BE2C (cell line): ENCODE data around the gene SMIM35.

ENCODE experiments used
- DNase-seq: peaks from one replicate; pipeline ENCODE4 v3.0.0-alpha.2; 2020
- H3K27me3 ChIP-seq: fragments of 250-450 bp; sonication (Bioruptor Pico); 2 replicates; pipeline ENCODE4 v1.5.1; 2020; ENCODE audit warnings: mild to moderate bottlenecking
- H3K36me3 ChIP-seq: fragments of 250-450 bp; sonication (Bioruptor Pico); 2 replicates; pipeline ENCODE4 v1.5.1; 2020; ENCODE audit warnings: mild to moderate bottlenecking
- H3K4me1 ChIP-seq: fragments of 250-450 bp; sonication (Bioruptor Pico); 2 replicates; pipeline ENCODE4 v1.5.1; 2020
- H3K4me3 ChIP-seq: 2 replicates; pipeline ENCODE4 v1.5.1; 2011; ENCODE audit warnings: low read depth, low read length
- H3K9me3 ChIP-seq: fragments of 250-450 bp; sonication (Bioruptor Pico); 2 replicates; pipeline ENCODE4 v1.5.1; 2020
- CTCF ChIP-seq: IDR thresholded peaks from 2 replicates; pipeline ENCODE4 v1.5.1; 2012; ENCODE audit warnings: mild to moderate bottlenecking, low read depth, low read length

SMIM35 gene

DNA sequence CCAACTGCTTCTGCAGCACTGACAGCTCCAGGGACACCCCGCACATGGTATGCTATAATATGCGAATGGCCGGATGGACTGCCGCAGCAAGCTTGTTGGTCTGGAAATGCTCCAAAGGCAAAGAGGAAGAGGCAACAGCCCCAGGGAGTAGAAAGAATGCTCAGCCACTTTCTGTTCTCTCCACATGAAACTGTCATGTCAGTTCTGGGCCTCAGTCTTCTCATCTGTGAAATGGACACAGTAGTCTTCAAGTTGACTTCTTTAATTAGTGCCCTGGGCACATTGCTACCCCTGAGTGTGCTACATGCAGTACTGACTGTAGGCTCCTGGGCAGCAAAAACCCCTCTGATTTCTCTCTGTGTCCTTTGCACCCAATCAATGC is 80.6 kb downstream of the SMIM35 start:
- no peak for DNase-seq
- TF ChIP-seq CTCF: no peak
- Histone ChIP-seq H3K27me3 (peaks cover 12% of the 10 kb centered on the region), H3K9me3 (no peaks in the 10 kb centered on the region), H3K4me3 (no peak overlapping the region), H3K4me1 (no peaks in the 10 kb centered on the region), H3K36me3 (no peaks in the 10 kb centered on the region)

GRCh38 chr11:118005224-118006152 is 81.3 kb downstream of the SMIM35 start:
- peaks cover 12% of the 10 kb centered on the region for H3K27me3 ChIP-seq
- H3K4me1 ChIP-seq: no peaks in the 10 kb centered on the region
- no peaks in the 10 kb centered on the region for H3K36me3 ChIP-seq
- DNase-seq: no peak
- H3K9me3 ChIP-seq: no peaks in the 10 kb centered on the region
- no peak overlapping the region for H3K4me3 ChIP-seq
- no peak for TF ChIP-seq CTCF

DNA sequence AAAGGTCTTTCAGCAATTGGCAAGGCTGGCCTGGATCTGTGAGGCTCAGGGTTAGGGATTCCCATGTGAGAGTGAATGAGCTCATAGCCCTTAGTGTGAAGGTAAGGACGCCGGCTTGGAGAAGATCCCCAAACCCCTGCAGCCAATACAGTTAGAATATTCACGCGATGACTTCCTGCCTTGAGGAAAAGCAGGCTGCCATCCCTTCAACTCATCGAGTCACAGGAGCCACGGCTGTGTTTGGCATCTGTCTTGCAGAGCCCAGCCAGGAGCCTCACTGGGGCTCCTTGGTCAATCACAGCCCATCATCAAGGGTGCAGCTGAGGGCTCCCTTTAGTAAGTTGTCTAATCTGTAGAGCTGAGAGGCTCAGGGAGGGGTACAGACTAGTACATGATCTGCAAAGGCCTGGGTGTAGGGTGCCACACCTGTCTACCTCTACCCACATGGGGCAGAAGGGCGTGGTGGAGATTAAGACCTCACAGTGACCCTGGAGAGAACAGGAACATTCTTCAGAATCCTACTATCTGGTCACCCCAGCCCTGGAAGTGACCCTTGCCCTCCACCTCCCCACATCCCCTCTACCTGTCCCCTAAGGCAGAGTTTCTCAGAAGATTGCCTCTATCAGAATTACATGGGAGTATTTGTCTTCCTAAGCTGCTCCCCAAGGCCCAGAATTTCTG is 82.1 kb downstream of the SMIM35 start:
- no peak for DNase-seq
- H3K9me3 ChIP-seq: no peaks in the 10 kb centered on the region
- peaks cover 12% of the 10 kb centered on the region for H3K27me3 ChIP-seq
- H3K4me3 ChIP-seq: no peak overlapping the region
- TF ChIP-seq CTCF: no peak
- H3K36me3 ChIP-seq: no peaks in the 10 kb centered on the region
- no peaks in the 10 kb centered on the region for H3K4me1 ChIP-seq

DNA sequence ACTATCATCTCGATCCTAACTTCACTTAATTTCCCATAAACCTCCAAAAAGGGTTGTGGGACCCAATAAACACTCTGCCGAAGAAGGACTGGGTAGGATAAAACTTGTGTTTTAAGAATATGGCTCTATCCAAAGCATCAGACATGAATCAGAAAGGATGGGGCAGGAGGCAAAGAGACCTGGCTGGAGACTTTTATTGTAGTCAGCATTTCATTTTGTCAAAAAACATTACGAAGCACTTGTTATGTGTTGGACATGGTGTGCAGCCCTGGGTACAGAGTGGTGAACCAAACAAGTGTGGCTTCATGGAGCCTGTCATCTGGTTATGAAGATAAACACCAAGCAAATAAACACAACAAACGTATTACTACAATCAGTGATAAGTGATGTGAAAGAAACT is 83.3 kb downstream of the SMIM35 start:
- Histone ChIP-seq H3K36me3 (no peaks in the 10 kb centered on the region), H3K4me3 (no peak overlapping the region), H3K9me3 (no peaks in the 10 kb centered on the region), H3K4me1 (no peaks in the 10 kb centered on the region), H3K27me3 (peaks cover 6% of the 10 kb centered on the region)
- TF ChIP-seq CTCF: no peak
- DNase-seq: no peak

- DNase-seq: no peak
- H3K9me3 ChIP-seq: no peaks in the 10 kb centered on the region
- no peaks in the 10 kb centered on the region for H3K4me1 ChIP-seq
- no peak for TF ChIP-seq CTCF
- H3K4me3 ChIP-seq: no peak overlapping the region
- H3K27me3 ChIP-seq: 0 out of 2 replicates have a peak, but pooled peaks cover 4% of the 10 kb centered on the region
- H3K36me3 ChIP-seq: no peaks in the 10 kb centered on the region
Measured at GRCh38 chr11:118002541-118003423, 84.0 kb downstream of the SMIM35 start.
